GM12874 (cell line): ENCODE measurements around the gene ELOF1.

ENCODE experiments used
- CTCF ChIP-seq: IDR thresholded peaks from 2 replicates; pipeline ENCODE4 v1.5.1; 2011; ENCODE audit warnings: low read depth, mild to moderate bottlenecking, control low read depth, low read length, moderate library complexity; ENCODE audit not compliant: insufficient read depth

ELOF1 gene

GRCh38 chr19:11547929-11548700 is 10.9 kb downstream of the ELOF1 start:
- TF ChIP-seq CTCF, result no peak

GRCh38 chr19:11541238-11541637 is 17.8 kb downstream of the ELOF1 start:
- TF ChIP-seq CTCF, result no peak

- no peak for TF ChIP-seq CTCF
Observed at GRCh38 chr19:11540645-11541044, 18.4 kb downstream of the ELOF1 start.

- no peak for TF ChIP-seq CTCF
Observed at GRCh38 chr19:11539495-11540365, 19.3 kb downstream of the ELOF1 start.

GRCh38 chr19:11538232-11539036 is 20.6 kb downstream of the ELOF1 start, which contains the start of gene CNN1:
Gene CNN1, plus strand, starts transcription at chr19:11538851. Its CDS starts 77 bp downstream, at chr19:11538928.
- TF ChIP-seq CTCF, result no peak

GRCh38 chr19:11535792-11536595 is 23.0 kb downstream of the ELOF1 start:
- peak; percentile 95 for TF ChIP-seq CTCF
